ENCODE results near the gene GARRE1. TPM values are rescaled to one million over a fixed set of nuclear protein-coding genes. Genes with fewer than 3 reads are reported as not detected.

The GARRE1 gene
- total and polyA plus RNA-seq, 12 donors, result 5.1 to 20.9 (median 13.5) TPM

DNA sequence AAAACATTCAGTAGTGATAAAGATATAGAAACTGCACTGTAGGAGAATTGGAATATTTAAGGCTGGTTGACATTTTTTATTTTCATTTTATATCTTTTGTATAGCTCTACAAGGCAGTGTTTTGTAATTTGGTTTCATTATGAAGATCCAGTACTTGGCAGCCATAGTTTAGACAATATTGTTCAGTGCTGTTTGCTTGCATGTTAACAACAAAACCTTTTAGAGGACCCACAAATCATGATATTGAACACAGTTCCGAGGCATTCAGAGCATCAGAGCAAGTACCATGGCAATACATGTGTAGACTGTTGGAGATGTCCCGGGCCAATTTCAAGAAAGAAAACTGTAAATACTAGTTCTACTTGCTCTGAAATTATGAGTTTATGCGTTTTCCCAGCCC lies 25.6 kb upstream of the GARRE1 start:
- H3K4me3 ChIP-seq, result no peak overlapping the region
- H3K4me1 ChIP-seq (replicated peaks in 1 of 2), result peaks cover 24 to 43% of the 10 kb centered on the region in 2 donors
- intact Hi-C loops (cut with DNase I), result no loop called here
- peak overlapping the region in 1 of 5 donors; percentile 71 for H3K27ac ChIP-seq
- no peaks in the 10 kb centered on the region for H3K27me3 ChIP-seq
- no peak for TF ChIP-seq POLR2A (IDR thresholded peaks at IDR 0.05)
- TF ChIP-seq, protein P1, sequence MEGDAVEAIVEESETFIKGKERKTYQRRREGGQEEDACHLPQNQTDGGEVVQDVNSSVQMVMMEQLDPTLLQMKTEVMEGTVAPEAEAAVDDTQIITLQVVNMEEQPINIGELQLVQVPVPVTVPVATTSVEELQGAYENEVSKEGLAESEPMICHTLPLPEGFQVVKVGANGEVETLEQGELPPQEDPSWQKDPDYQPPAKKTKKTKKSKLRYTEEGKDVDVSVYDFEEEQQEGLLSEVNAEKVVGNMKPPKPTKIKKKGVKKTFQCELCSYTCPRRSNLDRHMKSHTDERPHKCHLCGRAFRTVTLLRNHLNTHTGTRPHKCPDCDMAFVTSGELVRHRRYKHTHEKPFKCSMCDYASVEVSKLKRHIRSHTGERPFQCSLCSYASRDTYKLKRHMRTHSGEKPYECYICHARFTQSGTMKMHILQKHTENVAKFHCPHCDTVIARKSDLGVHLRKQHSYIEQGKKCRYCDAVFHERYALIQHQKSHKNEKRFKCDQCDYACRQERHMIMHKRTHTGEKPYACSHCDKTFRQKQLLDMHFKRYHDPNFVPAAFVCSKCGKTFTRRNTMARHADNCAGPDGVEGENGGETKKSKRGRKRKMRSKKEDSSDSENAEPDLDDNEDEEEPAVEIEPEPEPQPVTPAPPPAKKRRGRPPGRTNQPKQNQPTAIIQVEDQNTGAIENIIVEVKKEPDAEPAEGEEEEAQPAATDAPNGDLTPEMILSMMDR (IDR thresholded peaks at IDR 0.05), result no peak
- peaks cover 0 to 43% of the 10 kb centered on the region in 2 donors for H3K36me3 ChIP-seq (replicated peaks in 1 of 2)
- DNase-seq, result no peak
- 85 to 92% (median 90%) methylated on average over 3 of the region's 3 CpGs for WGBS, 4 donors
- no peaks in the 10 kb centered on the region for H3K9me3 ChIP-seq (replicated peaks in 1 of 3)

DNA sequence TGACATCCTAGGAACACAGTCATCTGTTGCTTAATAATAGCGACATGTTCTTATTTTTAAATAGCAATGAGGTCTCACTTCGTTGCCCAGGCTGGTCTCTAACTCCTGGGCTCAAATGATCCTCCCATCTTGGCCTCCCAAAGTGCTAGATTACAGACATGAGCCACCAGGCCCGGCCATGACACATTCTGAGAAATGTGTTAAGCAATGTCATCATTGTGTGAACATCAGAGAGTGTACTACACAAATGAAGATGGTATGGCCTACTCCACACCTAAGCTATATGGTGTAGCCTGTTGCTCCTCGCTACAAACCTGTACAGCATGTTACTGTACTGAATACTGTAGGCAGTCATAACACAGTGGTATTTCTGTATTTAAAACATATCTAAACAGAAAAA lies 24.6 kb upstream of the GARRE1 start:
- Histone ChIP-seq H3K4me1 (replicated peaks in 1 of 2) (peaks cover 24 to 49% of the 10 kb centered on the region in 2 donors), H3K27me3 (no peaks in the 10 kb centered on the region), H3K27ac (peak overlapping the region in 2 of 5 donors; percentile 28 to 71), H3K4me3 (no peak overlapping the region), H3K36me3 (replicated peaks in 1 of 2) (peaks cover 0 to 33% of the 10 kb centered on the region in 2 donors), H3K9me3 (replicated peaks in 1 of 3) (no peaks in the 10 kb centered on the region)
- DNase-seq, result no peak
- TF ChIP-seq, protein P1 (IDR thresholded peaks at IDR 0.05), result no peak
- intact Hi-C loops (cut with DNase I), result no loop called here
- WGBS, 4 donors, result 90 to 96% (median 92%) methylated on average over 4 of the region's 4 CpGs

DNA sequence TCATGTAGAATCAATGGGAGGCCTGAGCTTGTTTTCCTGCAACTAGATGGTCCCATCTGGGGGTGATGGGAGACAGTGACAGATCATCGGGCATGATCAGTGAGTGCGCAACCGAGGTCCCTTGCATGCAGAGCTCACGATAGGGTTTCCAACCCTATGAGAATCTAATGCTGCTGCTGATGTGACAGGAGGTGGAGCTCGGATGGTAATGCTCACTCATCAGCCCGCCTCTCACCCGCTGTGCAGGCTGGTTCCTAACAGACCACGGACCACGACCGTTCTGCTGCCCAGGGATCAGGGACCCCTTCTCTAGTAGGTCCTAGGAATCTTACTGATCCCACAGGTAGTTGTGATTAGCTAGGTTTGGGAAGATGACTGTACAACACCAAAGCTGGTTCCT lies 23.5 kb upstream of the GARRE1 start:
- Histone ChIP-seq H3K36me3 (replicated peaks in 1 of 2) (peaks cover 0 to 22% of the 10 kb centered on the region in 2 donors), H3K4me3 (no peak overlapping the region), H3K27ac (no peak overlapping the region), H3K9me3 (replicated peaks in 1 of 3) (no peaks in the 10 kb centered on the region), H3K27me3 (no peaks in the 10 kb centered on the region), H3K4me1 (replicated peaks in 1 of 2) (peaks cover 24 to 40% of the 10 kb centered on the region in 2 donors)
- TF ChIP-seq, protein P1 (IDR thresholded peaks at IDR 0.05), result no peak
- TF ChIP-seq POLR2A (IDR thresholded peaks at IDR 0.05), result no peak
- DNase-seq, result no peak
- 92 to 95% (median 93%) methylated on average over 8 to 10 of the region's 10 CpGs for WGBS, 4 donors
- intact Hi-C loops (cut with DNase I), result no loop called here

DNA sequence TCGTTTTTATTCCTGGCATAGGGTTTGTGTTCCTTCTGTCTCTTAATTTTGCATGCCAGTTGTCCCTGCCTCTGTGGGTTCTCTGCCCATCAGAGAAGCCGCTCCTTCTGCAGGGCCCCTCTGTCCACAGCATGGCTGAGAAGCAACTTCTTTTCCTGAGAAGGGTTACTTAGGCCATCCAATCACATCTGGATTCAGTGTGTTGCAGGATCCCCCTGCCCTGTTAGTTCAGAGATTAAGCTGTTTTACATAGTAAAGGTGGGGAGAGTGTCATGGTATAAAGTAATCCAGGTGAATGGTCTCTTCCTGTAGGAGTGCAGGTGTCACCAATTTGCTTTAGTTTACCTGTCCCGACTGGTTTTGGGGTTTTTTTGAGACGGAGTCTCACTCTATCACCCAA lies 22.9 kb upstream of the GARRE1 start:
- no peak for DNase-seq
- intact Hi-C loops (cut with DNase I), result no loop called here
- Histone ChIP-seq H3K36me3 (replicated peaks in 1 of 2) (peaks cover 0 to 18% of the 10 kb centered on the region in 2 donors), H3K4me1 (replicated peaks in 1 of 2) (peaks cover 24 to 37% of the 10 kb centered on the region in 2 donors), H3K9me3 (replicated peaks in 1 of 3) (no peaks in the 10 kb centered on the region), H3K27ac (peak overlapping the region in 1 of 5 donors; percentile 0), H3K27me3 (no peaks in the 10 kb centered on the region), H3K4me3 (no peak overlapping the region)
- no peak for TF ChIP-seq POLR2A (IDR thresholded peaks at IDR 0.05)
- TF ChIP-seq, protein P1 (IDR thresholded peaks at IDR 0.05), result no peak
- WGBS, 4 donors, result 86 to 90% (median 88%) methylated on average over 4 of the region's 4 CpGs

Data from adrenal gland (tissue), 12 donors.